Testis (tissue), 2 donors: ENCODE data around the gene PRKD3.

Source experiments
- POLR2A ChIP-seq: fragments of 450-650 bp; IDR thresholded peaks from one replicate; pipeline ENCODE4 v1.6.1; 2017; ENCODE audit warnings: antibody characterized with exemption, mild to moderate bottlenecking, moderate library complexity
- TF ChIP-seq, protein P1 (sequence below), 3 experiments: fragments of 450-650 bp in 2 of 3; fragments of 200-600 bp in 1 of 3; sonication (generic) in 1 of 3; IDR thresholded peaks; one replicate each; pipeline ENCODE4 v1.5.1; 2016 to 2019; ENCODE audit warnings: antibody characterized with exemption in 3 of 3, mild to moderate bottlenecking in 2 of 3, moderate library complexity in 1 of 3

DNA sequence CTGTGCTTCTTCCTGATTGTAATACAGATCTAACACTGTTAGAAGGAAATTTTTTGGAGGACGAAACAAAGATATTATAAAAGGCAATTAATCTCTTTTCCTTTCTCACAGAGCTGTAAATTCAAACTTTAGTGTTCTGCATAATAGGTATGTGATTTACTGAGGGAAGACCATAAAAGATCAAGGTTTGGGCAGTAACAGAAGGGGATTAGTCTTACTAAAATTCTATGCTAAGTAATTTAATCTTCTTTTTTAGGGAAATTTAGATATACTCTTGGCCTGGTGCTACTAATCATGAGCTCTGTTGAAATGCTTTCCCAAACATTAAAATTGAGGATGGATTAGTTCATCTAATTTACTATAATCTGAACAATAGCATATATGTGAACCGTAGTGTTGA is 11.0 kb upstream of the PRKD3 start:
- TF ChIP-seq, protein P1, sequence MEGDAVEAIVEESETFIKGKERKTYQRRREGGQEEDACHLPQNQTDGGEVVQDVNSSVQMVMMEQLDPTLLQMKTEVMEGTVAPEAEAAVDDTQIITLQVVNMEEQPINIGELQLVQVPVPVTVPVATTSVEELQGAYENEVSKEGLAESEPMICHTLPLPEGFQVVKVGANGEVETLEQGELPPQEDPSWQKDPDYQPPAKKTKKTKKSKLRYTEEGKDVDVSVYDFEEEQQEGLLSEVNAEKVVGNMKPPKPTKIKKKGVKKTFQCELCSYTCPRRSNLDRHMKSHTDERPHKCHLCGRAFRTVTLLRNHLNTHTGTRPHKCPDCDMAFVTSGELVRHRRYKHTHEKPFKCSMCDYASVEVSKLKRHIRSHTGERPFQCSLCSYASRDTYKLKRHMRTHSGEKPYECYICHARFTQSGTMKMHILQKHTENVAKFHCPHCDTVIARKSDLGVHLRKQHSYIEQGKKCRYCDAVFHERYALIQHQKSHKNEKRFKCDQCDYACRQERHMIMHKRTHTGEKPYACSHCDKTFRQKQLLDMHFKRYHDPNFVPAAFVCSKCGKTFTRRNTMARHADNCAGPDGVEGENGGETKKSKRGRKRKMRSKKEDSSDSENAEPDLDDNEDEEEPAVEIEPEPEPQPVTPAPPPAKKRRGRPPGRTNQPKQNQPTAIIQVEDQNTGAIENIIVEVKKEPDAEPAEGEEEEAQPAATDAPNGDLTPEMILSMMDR (IDR thresholded peaks at IDR 0.05): no peak
- no peak for TF ChIP-seq POLR2A
